C4-2B (cell line): ENCODE data around the gene TAOK1.

Source experiments
- CTCF ChIP-seq: fragments of 450-650 bp; conservative IDR thresholded peaks from 2 replicates; pipeline ENCODE4 v1.5.1; 2017; ENCODE audit warnings: mild to moderate bottlenecking
- ZFX ChIP-seq: fragments of 450-650 bp; IDR thresholded peaks from 2 replicates; pipeline ENCODE4 v1.6.1; 2017

GRCh38 chr17:29544066-29544465 is 153.9 kb downstream of the TAOK1 start:
- TF ChIP-seq CTCF (no peak), ZFX (no peak)
